HG02588 (cell line): ENCODE measurements around the gene IL6R.
"Not testable (repeated sequence)": the region's sequence is repeated elsewhere in the genome, so short reads cannot be mapped to it uniquely, and the experiment has no call there.

ENCODE experiments used
- ATAC-seq: cut with Tn5 transposase; IDR thresholded peaks from one replicate; pipeline ENCODE4 v1.9.1; 2021; ENCODE audit warnings: mild to moderate bottlenecking, moderate library complexity; ENCODE audit not compliant: unreplicated experiment

IL6R gene

DNA sequence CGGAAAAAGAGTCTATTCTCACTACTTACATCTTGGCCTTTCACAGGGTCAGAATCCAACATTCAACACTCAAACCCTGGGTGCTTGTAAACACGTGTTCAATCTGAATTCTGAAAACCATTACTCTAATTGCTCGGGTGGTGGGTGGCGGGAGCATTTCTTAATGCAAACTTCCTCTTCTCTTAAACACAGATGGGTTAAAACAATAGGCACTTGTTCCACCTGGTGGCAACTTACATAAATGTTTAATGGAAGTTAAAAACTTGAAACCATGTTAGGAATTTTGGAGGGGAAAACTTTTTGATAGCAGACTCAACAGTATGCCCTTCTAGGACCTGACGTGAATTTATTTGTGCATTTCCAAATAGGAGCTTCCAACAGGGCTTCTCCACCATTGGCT is 73.5 kb downstream of the IL6R start:
- ATAC-seq, result no peak

DNA sequence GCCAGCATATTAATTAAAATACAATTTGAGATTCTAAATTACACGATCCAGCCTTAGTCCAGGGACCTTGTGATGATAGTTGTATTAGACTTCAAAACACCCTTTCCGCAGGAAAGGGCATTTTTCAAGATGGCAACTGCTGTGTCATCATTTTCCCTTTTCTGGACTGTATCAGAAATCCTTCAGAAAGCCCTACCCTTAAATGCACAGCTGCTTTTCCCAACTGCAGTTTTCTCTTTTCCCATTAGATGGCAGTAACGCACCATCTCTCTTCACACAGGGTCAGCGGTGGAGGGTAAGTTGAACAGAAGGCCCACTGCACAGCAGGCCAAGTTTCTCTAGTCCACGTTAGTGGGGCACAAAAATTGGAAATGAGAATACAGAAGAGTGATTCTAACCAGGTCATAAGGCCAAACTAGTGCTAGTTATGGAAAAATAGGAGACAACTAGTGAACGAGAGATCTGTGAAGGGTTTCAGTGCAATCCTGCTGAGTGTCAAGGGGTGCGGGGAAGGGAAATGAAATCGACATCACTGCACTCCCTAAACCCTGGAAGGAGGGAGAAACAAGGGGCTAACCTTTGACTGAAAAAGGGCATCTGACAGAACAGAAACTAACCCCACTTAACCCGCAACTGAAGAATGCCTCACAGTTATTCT is 74.8 kb downstream of the IL6R start:
- ATAC-seq, result no peak

DNA sequence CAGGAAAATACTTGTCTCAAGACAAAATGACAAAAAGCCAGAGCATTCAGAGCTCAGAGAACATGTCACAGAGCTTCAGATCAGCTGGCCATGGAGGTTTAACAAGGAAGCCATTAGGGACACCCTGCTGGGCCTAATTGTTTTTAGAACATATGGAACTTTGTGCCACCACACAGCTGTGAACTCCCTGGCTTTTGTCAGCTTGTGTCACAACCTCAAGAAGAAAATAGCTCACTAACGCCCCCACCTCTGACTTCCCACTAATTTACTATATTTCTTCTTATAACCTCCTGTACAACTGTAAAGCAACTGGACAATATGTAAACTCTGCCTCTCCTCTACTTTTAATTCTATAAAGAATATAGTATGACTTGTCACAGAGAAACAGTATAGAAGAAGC is 75.9 kb downstream of the IL6R start:
- ATAC-seq, result no peak

DNA sequence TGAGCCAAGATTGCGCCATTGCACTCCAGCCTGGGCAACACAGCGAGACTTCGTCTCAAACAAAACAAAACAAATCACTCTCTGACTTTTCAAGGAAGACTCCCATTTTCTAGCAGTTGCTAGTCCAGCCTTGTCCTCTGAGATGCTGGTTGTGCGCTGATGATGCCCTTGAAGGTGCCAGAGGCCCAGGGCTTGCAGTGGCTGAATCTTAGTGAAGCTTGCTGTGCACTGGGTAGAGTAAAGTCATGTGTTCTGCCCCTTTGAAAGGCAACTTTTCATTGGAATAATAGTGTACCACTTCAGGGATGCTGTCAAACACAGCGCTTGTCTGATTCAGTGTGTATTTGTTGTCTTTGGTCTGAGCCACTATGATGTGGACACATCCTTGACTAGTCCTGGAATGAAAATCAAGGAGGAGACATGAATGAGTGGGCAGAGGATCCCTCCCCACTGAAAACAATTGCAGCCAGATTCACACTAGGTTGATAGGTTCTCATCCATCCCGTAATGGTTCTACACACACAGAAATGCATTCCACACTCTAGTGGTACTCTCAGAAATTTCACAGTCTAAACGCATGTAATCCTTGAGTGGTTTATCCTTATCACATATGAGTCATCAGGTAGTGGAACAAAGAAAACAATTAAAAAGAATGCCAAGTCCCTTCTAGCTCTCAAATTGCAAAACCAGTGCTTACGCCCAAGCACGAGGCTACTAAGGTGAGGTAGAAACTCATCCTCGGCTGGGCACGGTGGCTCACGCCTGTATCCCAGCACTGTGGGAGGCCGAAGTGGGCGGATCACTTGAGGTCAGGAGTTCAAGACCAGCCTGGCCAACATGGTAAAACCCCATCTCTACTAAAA is 79.0 kb downstream of the IL6R start:
- ATAC-seq, result no peak

DNA sequence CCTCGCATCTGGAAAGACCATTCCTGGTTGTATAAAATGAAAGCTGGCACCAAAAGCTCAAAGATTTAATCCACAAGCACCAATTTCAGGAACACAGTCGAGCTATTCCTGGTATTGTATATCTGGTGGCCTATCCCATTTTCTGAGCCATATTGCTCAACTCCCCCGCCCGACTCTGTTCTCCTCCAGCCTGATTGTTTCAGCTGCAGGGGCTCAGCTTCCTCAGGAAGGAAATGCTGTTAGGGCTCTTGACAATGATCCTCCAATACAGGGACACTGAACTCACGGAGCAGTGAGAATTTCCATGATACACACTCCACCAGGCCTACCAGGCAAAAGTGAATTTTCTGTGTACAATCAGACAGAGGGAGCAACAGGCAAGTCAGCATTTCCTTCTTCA is 80.0 kb downstream of the IL6R start:
- ATAC-seq, result no peak

DNA sequence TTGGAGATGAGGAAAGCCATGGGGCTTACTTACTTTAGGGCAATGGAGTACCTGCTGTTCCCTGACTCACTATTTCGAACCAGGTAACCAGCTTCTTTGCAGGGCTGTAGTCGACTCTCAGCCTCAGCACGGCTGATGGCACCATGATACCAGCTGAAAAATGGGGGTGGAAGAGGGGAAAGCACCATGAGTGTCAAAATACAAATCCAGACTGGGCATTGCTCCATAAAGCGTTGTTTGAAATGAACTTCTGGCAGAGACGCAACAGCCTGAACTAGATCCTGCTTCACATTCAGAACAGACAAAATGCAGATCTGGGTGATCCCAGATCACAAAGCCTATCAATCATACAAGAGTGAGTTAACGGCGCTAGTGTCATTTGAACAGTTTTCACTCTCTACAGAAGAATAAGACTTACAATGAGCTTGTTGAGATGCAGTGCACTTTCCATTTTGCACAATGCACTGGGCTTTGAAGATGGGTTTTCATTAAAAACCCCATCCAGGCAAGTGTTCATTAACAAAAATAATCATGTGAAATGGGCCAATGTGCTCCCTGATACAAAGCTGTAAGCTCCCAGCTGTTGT is 80.9 kb downstream of the IL6R start:
- no peak for ATAC-seq

DNA sequence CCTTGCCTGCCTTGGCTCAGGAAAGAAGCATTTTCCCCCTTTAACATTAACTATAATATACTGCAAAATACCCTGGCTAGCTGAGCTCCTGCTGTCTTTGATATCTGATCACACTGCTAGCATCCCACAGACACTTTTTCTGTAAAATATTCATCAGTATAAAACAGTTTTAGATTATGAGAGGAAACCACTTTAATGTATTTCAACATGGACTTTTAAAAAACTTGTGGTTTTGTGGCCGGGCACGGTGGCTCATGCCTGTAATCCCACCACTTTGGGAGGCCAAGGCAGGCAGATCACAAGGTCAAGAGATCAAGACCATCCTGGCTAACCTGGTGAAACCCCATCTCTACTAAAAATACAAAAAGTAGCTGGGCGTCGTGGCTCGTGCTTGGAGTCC is 81.6 kb downstream of the IL6R start:
- ATAC-seq, result not testable (repeated sequence)

DNA sequence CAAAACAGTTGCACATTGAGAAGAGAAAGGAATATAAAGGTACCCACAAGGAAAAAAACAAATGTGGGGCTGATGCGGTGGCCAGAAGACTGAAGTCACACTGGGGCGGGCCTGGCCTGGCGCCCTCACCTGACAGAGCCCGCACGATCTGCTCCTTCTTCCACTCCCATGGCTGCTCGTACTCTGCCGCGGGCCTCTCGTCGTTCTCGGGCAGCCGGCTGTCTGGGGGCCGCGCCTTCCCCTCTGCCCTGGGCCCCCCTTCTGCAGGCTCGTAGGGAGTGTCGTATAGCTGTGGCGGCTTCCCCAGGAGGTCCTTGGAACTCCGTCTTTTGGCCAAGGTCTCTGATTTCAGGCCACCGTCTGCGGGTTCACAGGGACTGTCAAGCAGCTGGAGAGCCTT is 83.8 kb downstream of the IL6R start:
- ATAC-seq, result no peak

DNA sequence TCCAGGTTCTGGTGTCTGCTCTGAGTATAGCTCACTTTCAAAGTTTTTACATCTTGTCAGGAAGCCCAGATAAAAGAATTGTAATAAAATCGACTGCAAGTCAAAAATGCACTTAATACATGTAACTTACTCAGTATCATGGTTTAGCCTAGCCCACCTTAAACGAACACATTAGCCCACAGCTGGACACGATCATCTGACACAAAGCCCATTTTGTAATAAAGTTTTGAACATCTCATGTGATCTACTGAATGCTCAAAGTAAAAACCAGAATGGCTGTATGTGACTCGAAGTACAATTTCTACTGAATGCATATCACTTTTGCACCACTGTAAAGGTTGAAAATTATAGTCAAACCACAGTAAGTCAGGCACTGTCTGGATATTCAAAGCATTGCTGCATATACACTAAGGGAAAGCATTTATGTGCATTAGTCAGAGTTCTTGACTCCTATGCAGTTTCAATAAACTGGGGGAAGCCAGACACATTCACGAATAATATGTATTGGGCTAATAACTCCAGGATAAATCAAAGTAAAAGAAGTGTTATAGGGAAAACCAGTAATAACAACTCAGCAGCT is 84.6 kb downstream of the IL6R start:
- no peak for ATAC-seq

DNA sequence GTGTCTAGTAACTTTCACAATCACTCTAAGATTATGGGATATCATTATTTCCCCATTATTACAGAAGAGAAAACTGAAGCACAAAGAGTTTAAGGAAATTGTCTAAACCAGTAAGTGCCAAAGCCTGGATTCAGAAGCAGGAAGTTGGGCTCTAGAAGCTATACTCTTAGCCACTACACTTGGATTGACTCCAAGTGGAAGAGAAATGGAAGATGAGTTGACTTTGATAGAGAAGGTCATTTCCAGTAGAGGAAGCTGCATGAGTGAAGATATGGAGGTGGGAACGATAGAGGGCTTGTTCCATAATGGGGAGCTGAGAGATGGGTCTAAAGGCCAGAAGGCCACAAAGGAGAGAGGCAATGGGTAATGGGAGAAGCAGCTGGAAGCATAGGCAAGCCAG is 85.2 kb downstream of the IL6R start:
- no peak for ATAC-seq

DNA sequence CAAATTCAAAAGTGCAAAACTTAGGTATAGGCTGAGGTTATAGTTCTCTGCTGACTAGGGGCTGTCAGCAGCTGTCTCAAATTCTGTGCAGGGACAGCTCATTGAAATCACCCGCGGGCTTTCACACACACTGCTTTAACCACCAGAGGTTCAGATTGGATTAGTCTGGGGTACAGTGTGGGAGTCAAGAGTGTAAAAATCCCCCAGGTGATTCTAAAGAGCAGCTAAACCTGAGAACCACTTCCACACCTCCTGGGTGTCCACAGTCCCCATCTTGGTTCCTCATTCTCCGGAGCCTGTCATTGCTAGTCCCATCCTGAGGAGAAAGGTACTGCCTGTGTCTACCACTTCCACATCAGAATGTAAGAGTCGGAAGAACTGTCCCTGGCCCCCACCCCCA is 87.0 kb downstream of the IL6R start:
- ATAC-seq, result no peak

DNA sequence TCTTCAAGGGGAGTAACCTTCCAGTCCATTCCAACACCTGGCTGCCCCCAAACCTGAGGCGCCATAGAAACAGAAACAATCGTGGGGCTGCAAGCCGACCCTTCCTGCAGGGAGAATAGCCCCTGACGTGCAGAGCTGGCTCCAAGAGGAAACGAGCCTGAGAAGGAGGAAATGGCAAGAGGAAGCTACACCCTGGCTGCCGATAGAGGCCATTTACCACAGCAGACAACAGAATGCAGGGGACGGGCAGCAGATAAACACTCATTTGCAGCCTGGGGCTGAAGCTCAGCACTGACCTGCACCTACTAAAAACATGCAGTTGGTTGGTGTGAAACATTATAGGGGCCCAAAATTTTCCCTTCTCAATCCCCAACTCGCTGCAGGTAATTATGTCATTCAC is 88.1 kb downstream of the IL6R start:
- ATAC-seq, result no peak

DNA sequence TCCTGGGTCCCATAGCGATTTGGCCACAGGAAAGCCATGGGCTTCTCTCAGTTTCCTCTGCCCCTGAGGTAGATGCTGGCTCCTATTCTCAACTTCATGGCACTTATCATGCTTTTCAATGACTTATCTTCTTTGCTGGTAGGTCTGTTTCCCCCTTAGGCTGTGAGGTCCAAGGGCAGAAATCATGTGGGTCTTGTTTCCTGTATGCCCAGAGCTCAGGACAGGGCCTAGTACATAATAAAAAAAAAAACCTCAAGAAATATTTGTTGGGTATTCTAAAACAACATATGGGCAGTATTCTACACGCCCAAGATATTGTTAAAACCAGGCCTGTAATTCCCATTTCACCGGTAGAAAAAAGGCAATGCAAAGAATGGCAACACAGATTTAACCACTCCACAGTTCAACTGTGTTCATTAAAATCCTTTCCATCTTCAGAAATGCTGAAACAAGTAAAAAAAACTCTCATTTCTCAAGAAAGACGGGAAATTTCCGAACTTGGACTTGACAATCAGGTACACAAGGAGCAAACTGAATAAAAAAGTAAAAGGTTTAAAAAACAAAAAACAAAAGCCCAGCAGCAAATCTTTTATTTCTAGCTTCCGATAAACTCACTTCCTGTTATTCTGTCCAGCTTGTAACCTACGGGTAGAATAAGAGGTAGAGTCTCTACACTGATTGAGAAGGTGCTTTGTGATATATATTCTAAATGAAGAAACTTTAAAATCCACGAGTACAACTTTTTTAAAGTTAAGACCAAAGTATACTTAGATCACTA is 90.5 kb downstream of the IL6R start:
- ATAC-seq, result no peak

DNA sequence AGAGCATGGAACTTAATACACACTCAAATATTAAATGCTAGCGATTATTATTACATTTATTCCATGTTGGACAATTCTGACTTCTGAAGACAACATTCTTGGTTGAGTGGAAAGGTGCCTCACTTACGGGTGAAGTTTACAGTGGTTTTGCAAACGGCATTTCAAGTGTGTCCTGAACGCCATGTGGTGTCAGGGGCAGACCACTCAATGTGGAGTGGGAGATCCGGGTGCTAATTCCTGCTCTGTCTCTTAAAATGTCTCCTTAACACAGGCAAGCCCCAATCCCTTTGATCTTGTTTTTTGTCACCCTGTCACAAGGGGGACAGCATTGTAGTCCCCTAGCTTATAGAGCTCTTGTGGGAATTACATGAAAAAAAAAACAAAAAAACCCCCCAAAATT is 91.2 kb downstream of the IL6R start:
- no peak for ATAC-seq

DNA sequence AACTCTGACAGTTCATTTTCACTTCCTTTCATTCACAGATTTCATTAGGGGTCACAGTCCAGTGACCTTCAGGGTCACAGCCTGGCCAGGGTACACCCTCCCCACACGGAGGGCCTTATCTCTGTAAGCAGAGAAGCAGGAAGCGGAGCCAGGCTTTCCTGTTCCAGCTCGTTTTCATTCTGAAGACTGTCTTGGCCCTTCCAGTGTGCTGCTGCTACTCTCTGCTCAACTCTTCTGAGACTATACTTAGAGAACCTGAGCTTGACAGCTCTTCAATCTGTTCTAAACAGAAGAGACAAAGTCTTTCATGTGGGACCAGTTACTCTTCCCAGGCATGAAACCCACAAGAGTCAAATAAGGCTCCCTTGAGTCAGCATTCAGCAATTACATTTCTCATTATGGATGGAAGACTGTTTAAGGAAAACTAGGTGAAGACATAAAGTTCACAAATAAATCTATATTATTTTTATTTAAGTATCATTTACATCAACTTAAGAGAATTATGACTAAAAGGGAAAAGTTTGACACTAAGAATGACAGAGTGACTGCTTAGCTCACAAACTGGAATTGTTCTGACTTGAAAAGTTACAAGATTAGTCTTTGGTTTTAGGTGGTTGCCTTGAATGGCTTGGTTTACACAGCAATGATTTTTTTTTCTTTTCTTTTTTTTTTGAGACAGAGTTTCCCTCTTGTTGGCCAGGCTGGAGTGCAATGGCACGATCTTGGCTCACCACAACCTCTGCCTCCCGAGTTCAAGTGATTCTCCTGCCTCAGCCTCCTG is 92.1 kb downstream of the IL6R start:
- ATAC-seq, result no peak

DNA sequence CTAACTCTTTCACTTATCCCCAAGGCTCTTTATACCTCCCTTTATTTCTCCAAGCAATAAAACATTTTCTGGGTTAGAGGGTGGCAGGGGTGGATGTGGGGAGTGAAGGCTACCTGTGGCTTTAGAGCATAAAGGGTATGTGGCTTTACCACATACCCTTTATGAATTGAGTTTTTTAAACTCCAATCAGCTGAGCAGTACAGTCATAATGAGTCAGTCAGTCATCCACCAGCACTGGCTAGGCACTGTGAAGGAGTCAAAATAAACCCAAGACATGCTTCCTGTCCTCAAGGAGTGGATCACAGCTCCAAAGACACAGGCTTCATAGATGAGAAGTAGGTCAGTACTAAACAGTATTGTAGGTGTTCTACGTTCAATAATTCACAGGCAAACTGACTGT is 94.3 kb downstream of the IL6R start:
- no peak for ATAC-seq

DNA sequence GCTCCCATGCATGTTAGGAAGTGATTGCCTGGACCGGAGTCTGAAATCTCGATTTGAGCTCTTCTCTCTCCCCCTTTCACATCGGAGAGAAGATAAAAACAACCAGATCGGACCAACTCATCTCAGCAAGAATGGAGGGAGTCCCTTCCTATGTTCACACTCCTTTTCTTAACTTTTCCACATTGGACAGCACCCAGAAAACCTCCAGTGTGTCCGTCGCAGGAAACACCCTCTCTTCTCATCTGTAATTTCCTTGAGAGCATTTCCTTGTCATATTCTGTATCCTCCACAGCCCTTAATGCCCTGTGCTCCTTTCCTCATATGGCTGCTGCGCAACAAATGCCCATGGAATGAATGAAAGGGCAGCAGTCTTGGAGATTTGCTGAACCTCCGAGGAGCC is 95.4 kb downstream of the IL6R start:
- ATAC-seq, result no peak

DNA sequence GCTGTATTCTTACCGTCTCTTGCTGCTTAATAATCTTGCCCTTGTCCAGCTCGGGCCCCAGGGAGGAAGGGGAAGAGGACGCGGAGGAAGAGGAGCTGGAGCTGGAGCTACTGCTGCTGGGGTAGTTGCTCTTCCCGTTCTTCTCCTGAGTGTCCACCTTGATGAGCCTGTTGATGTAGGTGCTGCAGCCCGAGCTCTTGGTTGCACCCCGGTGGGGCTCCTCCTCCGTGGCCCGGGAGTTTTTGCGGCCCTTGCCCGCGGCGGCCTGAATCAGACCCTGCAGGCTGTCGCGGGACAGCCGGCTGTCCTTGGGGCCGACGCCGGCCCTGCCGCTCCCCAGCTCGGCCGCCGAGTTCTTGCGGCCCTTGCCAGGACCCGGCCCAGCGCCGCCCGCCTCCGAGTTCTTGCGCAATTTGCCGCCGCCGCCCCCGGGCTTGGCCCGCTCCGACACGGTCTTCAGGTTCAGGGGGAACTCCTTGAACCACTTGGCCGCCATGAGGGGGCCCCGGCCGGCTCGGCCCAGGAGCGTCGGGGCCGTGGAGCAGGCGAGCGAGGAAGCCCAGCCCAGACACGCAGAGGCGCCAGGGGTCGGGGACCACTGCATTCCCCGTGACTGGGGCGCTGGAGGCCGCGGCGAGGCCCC is 96.4 kb downstream of the IL6R start:
- ATAC-seq, result no peak

DNA sequence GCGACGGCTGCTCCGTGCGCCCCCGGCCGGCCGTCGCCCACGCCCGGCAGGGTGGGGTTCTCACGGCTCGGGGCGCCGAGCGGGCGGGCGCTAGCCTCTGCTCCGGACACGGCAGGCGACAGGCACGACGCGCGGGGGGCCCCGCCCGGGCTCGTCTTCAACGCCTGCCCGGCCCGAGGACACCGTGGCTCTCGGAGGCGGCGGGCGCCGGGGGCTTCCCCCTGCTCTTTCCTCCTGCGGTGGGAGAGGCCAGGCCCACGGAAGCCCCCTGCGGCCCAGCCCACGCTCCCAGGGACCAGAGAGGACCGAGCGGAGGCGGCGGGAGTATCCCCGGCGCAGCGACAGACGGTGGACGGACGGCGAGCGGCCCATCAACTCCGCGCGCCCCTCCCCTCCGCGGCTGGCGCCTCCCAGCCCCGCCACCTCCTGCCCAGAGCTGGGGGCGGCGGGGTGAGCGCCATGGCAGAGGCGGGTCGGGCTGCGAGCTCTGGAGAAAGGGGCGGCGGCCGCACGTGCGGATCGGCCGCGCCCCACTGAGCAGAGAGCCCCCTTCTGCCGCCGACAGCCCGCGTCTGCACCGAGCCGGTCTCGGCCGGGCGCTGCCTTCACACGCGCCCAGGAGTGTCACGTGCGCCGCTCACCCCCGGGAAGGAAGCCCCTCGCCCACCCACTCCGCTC is 97.1 kb downstream of the IL6R start, which contains the start of the genes SHE and TDRD10:
Gene SHE, minus strand, starts transcription at position 347 of the 678 bp plus-strand sequence. CDS start 386 bp downstream, outside the sequence.
Gene TDRD10, plus strand, starts transcription at position 154 of the 678 bp plus-strand sequence. CDS start 4,685 bp downstream, outside the sequence.
- no peak for ATAC-seq
